HepG2 (cell line): ENCODE data around the gene ZDHHC24.

ENCODE experiments used
- CREBL2 ChIP-seq: sonication (generic); formaldehyde crosslinking; IDR thresholded peaks from 2 replicates; pipeline ENCODE4 v1.8.1; 2023; ENCODE audit warnings: missing genetic modification reagents, mild to moderate bottlenecking, borderline replicate concordance
- CREM ChIP-seq, 2 experiments: sonication (generic) in 1 of 2; formaldehyde crosslinking in 1 of 2; IDR thresholded peaks; 2 replicates each; pipeline versions ENCODE4 v1.4.0 to v1.6.1; 2016 to 2020; ENCODE audit warnings: antibody characterized with exemption in 1 of 2, mild to moderate bottlenecking in 1 of 2, missing genetic modification reagents in 1 of 2
- CTCF ChIP-seq: sonication (generic); formaldehyde crosslinking; IDR thresholded peaks from 2 replicates; pipeline ENCODE4 v1.5.0; 2020; ENCODE audit warnings: mild to moderate bottlenecking, missing genetic modification reagents, moderate library complexity
- ETV6 ChIP-seq: sonication (generic); formaldehyde crosslinking; conservative IDR thresholded peaks from 2 replicates; pipeline ENCODE4 v1.4.0; 2020; ENCODE audit warnings: missing genetic modification reagents
- GFI1 ChIP-seq: sonication (generic); formaldehyde crosslinking; IDR thresholded peaks from 2 replicates; pipeline ENCODE4 v1.5.0; 2020; ENCODE audit warnings: missing genetic modification reagents, mild to moderate bottlenecking, borderline replicate concordance
- MAX ChIP-seq: IDR thresholded peaks from 2 replicates; pipeline ENCODE4 v1.6.1; 2012; ENCODE audit warnings: inconsistent platforms
- MTA3 ChIP-seq: sonication (generic); formaldehyde crosslinking; IDR thresholded peaks from 2 replicates; pipeline ENCODE4 v1.4.0; 2020; ENCODE audit warnings: missing genetic modification reagents
- MXI1 ChIP-seq: IDR thresholded peaks from 3 replicates; pipeline ENCODE4 v1.6.1; 2012; ENCODE audit warnings: low read depth, low read length, inconsistent platforms, borderline replicate concordance
- NCOA2 ChIP-seq: sonication (generic); formaldehyde crosslinking; IDR thresholded peaks from 2 replicates; pipeline ENCODE4 v1.8.0; 2022; ENCODE audit warnings: inconsistent platforms
- NFRKB ChIP-seq: fragments of 450-650 bp; IDR thresholded peaks from 2 replicates; pipeline ENCODE4 v1.6.1; 2017
- SIN3B ChIP-seq: fragments of 150-350 bp; IDR thresholded peaks from 2 replicates; pipeline ENCODE4 v1.6.1; 2014; ENCODE audit warnings: low read length
- ZHX1 ChIP-seq: sonication (generic); formaldehyde crosslinking; IDR thresholded peaks from 2 replicates; pipeline ENCODE4 v1.8.1; 2022; ENCODE audit warnings: low read depth, mild to moderate bottlenecking, missing genetic modification reagents
- ZNF274 ChIP-seq: sonication (generic); formaldehyde crosslinking; IDR thresholded peaks from 2 replicates; pipeline ENCODE4 v1.5.1; 2020; ENCODE audit warnings: mild to moderate bottlenecking, missing genetic modification reagents
- ZNF530 ChIP-seq: sonication (generic); formaldehyde crosslinking; IDR thresholded peaks from 2 replicates; pipeline ENCODE4 v1.5.0; 2020; ENCODE audit warnings: low read depth, mild to moderate bottlenecking, missing genetic modification reagents

- TF ChIP-seq NCOA2 (CRISPR knock-in tag) = 0 out of 2 replicates have a peak, but pooled peaks have one; percentile 11
- no peak for TF ChIP-seq MTA3
- no peak for TF ChIP-seq ZNF530 (CRISPR knock-in tag)
- TF ChIP-seq SIN3B = no peak
- TF ChIP-seq CREM (IDR thresholded peaks at IDR 0.05) = no peak
- no peak for TF ChIP-seq CREM (CRISPR knock-in tag; IDR thresholded peaks at IDR 0.05)
- no peak for TF ChIP-seq NFRKB
- TF ChIP-seq MAX = no peak
- no peak for TF ChIP-seq ETV6 (CRISPR knock-in tag)
- TF ChIP-seq GFI1 (CRISPR knock-in tag) = no peak
- no peak for TF ChIP-seq MXI1
- TF ChIP-seq CTCF = no peak
- TF ChIP-seq ZNF274 = no peak
- TF ChIP-seq CREBL2 (CRISPR knock-in tag) = no peak
- no peak for TF ChIP-seq ZHX1 (CRISPR knock-in tag)
Measured at GRCh38 chr11:66591175-66591574, 45.3 kb upstream of the ZDHHC24 start.
